ENCODE data around the gene EHMT2. TPM values are rescaled to one million over a fixed set of nuclear protein-coding genes. Genes with fewer than 3 reads are reported as not detected.

EHMT2 gene
- total RNA-seq, 1 experiment from 2014 or later = 117 TPM

DNA sequence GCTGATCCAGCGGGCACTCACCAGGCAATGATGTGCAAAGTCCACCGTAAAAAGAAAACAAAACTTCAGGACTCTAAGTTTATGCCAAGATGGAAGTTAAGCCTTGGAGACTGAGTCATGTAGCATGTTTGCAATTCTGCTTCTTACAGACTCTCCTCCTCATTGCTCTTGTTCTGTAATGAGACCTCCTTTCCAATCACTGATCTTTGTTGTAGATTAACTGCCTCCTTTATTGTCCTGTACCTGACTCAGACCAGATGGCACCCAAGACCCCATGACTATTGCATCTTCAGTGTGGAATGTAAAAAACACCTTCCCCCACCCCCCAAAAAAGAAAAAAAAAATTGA lies 46.0 kb downstream of the EHMT2 start:
- no peaks in the 10 kb centered on the region for H3K4me1 ChIP-seq (ENCODE audit: insufficient read depth, low read length, poor library complexity, severe bottlenecking)
- no peak overlapping the region for H3K4me3 ChIP-seq (ENCODE audit: low read depth, low read length, poor library complexity, severe bottlenecking)
- H3K9me3 ChIP-seq (ENCODE audit: low read depth, low read length, poor library complexity, severe bottlenecking) = no peaks in the 10 kb centered on the region
- BruUV-seq (replicated peaks) = no TSS peak
- no peak for DNase-seq (ENCODE audit: low spot score)
- intact Hi-C loops (cut with micrococcal nuclease; ENCODE audit: unreplicated experiment) = no loop called here
- H3K36me3 ChIP-seq (ENCODE audit: insufficient read depth, low read length, poor library complexity, severe bottlenecking) = no peaks in the 10 kb centered on the region
- TF ChIP-seq, protein P1, sequence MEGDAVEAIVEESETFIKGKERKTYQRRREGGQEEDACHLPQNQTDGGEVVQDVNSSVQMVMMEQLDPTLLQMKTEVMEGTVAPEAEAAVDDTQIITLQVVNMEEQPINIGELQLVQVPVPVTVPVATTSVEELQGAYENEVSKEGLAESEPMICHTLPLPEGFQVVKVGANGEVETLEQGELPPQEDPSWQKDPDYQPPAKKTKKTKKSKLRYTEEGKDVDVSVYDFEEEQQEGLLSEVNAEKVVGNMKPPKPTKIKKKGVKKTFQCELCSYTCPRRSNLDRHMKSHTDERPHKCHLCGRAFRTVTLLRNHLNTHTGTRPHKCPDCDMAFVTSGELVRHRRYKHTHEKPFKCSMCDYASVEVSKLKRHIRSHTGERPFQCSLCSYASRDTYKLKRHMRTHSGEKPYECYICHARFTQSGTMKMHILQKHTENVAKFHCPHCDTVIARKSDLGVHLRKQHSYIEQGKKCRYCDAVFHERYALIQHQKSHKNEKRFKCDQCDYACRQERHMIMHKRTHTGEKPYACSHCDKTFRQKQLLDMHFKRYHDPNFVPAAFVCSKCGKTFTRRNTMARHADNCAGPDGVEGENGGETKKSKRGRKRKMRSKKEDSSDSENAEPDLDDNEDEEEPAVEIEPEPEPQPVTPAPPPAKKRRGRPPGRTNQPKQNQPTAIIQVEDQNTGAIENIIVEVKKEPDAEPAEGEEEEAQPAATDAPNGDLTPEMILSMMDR (conservative IDR thresholded peaks at IDR 0.05; ENCODE audit: low read depth, low read length) = no peak
- TF ChIP-seq EZH2 (IDR thresholded peaks at IDR 0.05; ENCODE audit: borderline replicate concordance, low read depth, low read length, poor library complexity, severe bottlenecking) = no peak
- H3K27me3 ChIP-seq (replicated peaks; ENCODE audit: insufficient read depth, low read depth, low read length, poor library complexity) = no peaks in the 10 kb centered on the region
- ChIA-PET POLR2A (ENCODE audit: low non-redundant PET) (no interaction called here), CTCF (no interaction called here)
- no peak overlapping the region for H3K27ac ChIP-seq (ENCODE audit: low read depth, low read length, poor library complexity, severe bottlenecking)

DNA sequence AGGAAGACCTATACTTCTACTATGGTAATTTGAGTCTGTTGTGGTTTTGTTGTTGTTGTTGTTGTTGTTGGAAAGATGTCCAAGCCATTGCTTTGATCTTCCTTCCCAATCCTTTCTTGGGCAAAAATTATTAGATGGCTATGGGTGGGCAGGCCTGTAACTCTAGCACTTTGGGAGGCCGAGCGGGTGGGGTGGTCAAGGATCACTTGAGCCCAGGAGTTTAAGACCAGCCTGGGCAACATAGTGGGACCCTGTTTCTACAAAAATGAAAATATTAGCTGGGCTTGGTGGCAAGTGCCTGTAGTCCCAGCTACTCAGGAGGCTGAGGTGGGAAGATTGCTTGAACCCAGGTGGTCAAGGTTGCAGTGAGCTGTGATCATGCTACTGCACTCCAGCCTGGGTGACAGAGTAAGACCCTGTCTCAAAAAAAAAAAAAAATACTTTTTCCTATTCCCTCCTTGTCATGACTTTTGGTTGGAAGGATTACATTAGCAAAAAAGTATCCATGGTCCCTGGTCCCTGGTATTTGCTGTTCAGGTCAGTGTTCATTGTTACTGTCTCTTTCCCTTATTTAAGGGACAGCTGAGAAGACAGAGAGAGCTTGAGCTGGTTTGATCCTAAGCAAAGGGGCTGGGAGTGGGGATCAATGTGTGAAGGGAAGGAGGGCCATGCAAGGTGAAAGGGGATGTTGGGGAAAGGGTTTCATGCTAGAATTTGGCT lies 46.6 kb downstream of the EHMT2 start:
- ChIA-PET POLR2A (ENCODE audit: low non-redundant PET) (no interaction called here), CTCF (no interaction called here)
- Histone ChIP-seq H3K4me3 (ENCODE audit: low read depth, low read length, poor library complexity, severe bottlenecking) (no peak overlapping the region), H3K27ac (ENCODE audit: low read depth, low read length, poor library complexity, severe bottlenecking) (no peak overlapping the region), H3K9me3 (ENCODE audit: low read depth, low read length, poor library complexity, severe bottlenecking) (no peaks in the 10 kb centered on the region), H3K27me3 (replicated peaks; ENCODE audit: insufficient read depth, low read depth, low read length, poor library complexity) (no peaks in the 10 kb centered on the region), H3K36me3 (ENCODE audit: insufficient read depth, low read length, poor library complexity, severe bottlenecking) (no peaks in the 10 kb centered on the region), H3K4me1 (ENCODE audit: insufficient read depth, low read length, poor library complexity, severe bottlenecking) (no peaks in the 10 kb centered on the region)
- no TSS peak for BruUV-seq (replicated peaks)
- DNase-seq (ENCODE audit: low spot score) = no peak
- TF ChIP-seq, protein P1 (conservative IDR thresholded peaks at IDR 0.05; ENCODE audit: low read depth, low read length) = no peak
- intact Hi-C loops (cut with micrococcal nuclease; ENCODE audit: unreplicated experiment) = no loop called here

DNA sequence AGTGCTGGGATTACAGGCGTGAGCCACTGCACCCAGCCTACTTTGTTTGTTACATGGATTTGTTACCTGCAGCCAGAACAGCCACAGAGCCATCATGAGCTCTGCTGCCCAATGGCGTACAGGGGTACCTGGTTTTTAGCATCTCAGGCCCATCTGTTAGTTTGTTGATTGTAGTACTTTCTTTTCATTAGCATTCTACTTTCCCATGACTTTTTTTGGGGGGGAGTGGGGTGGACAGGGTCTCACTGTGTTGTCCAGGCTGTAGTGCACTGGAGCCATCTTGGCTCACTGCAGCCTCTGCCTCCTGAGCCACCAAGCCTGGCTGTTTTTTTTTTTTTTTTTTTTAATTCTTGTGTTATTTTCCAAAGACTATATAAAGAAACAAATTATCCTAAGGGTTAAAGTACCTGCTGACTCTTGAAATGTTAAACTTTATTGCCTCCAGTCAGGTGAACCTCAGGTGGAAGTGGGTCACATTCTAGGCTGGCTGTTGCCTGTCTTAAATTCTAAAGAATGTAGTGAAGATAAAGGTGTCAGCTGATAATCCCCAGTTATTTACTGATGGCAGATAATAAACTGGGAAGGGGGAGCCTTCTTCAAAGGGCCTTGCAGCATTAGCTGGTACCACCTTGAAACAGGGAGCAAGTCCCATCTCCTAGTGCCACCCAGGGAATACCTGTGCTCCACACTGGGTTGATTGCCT lies 50.1 kb downstream of the EHMT2 start:
- CTCF ChIA-PET = no interaction called here
- H3K4me1 ChIP-seq (ENCODE audit: insufficient read depth, low read length, poor library complexity, severe bottlenecking) = no peaks in the 10 kb centered on the region
- H3K4me3 ChIP-seq (ENCODE audit: low read depth, low read length, poor library complexity, severe bottlenecking) = no peak overlapping the region
- H3K9me3 ChIP-seq (ENCODE audit: low read depth, low read length, poor library complexity, severe bottlenecking) = no peaks in the 10 kb centered on the region
- no TSS peak for BruUV-seq (replicated peaks)
- intact Hi-C loops (cut with micrococcal nuclease; ENCODE audit: unreplicated experiment) = no loop called here
- TF ChIP-seq, protein P1 (conservative IDR thresholded peaks at IDR 0.05; ENCODE audit: low read depth, low read length) = no peak
- TF ChIP-seq EZH2 (IDR thresholded peaks at IDR 0.05; ENCODE audit: borderline replicate concordance, low read depth, low read length, poor library complexity, severe bottlenecking) = no peak
- no peaks in the 10 kb centered on the region for H3K36me3 ChIP-seq (ENCODE audit: insufficient read depth, low read length, poor library complexity, severe bottlenecking)
- H3K27me3 ChIP-seq (replicated peaks; ENCODE audit: insufficient read depth, low read depth, low read length, poor library complexity) = no peaks in the 10 kb centered on the region
- POLR2A ChIA-PET (ENCODE audit: low non-redundant PET) = interaction anchor here (0.5 kb wide), 1 partner anchor 195 kb away, joined by 5 read pairs; no protein-coding TSS in a partner anchor
- no peak for DNase-seq (ENCODE audit: low spot score)
- H3K27ac ChIP-seq (ENCODE audit: low read depth, low read length, poor library complexity, severe bottlenecking) = no peak overlapping the region

All from A673 (cell line).